Stimulated activated naive CD4-positive, alpha-beta T cell treated with Interleukin-2 at 50 U/mL for 16 hours (primary cell): ENCODE results near the gene SEPTIN5.
"Not testable (repeated sequence)": the region's sequence is repeated elsewhere in the genome, so short reads cannot be mapped to it uniquely, and the experiment has no call there.

Source experiments
- DNase-seq: peaks from one replicate; lab custom pipeline; 2025; lab: John Stamatoyannopoulos, UW

Gene SEPTIN5

DNA sequence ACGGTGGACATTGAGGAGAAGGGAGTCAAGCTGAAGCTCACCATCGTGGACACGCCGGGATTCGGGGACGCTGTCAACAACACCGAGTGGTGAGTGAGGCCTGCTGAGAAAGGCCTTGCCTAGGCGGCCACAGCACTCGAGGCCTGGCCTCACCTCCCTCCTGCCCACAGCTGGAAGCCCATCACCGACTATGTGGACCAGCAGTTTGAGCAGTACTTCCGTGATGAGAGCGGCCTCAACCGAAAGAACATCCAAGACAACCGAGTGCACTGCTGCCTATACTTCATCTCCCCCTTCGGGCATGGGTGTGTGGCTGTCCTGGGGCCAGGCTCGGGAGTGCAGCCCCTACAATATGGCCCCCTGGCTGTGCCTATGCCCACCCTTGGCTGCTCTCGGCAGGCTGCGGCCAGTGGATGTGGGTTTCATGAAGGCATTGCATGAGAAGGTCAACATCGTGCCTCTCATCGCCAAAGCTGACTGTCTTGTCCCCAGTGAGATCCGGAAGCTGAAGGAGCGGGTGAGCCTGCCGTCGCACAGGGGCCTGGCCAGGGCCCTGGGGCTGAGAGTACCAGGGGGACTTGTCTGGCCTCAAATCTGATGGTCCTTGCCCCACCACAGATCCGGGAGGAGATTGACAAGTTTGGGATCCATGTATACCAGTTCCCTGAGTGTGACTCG is 6.0 kb downstream of the SEPTIN5 start:
- DNase-seq: no peak

DNA sequence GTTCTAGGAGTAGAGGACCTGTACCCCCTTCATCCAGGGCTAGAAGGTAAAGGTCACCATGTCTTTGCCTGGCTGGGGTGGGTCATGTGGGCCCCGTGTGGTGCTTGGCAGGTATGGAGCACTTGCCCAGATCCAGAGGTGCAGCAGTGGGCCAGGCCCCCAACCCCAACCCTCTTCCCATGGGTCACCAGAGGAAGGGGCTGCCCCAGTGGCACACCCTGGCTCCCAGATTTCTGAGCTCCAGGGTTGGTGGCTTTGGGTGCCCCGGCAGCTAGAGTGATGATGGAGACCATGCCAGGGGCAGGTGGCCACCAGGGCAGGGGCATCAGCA is 6.7 kb downstream of the SEPTIN5 start:
- no peak for DNase-seq

DNA sequence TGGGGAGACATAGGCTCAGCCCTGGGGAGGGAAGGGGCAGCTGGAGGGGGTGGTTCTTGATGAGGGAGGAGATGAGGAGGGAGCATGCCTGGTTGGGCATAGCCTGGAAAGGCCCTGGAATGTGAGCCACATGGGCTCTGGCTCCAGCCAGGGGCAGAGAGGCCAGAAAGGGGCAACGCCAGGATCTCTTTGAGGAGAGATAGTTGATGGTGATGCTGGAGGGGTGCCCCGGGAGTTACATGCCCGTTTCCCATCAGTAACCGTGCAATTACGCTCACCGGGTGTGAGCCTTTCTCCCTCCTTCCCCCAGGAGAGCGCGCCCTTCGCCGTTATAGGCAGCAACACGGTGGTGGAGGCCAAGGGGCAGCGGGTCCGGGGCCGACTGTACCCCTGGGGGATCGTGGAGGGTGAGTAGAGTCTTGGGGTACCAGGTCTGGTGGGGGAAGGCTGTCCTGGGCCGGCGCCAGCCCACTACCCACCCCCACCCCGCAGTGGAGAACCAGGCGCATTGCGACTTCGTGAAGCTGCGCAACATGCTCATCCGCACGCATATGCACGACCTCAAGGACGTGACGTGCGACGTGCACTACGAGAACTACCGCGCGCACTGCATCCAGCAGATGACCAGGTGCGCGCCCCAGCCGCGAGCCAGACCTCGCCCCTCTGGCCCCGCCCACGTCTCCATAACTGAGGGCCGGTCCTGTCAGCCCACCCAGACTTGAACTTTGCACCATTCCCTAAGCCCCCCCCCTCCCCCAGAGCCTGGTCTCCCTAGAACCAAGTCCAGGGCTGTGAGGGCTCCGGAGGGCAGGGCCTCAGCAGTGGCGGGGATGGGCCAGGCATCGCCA is 7.3 kb downstream of the SEPTIN5 start:
- no peak for DNase-seq

DNA sequence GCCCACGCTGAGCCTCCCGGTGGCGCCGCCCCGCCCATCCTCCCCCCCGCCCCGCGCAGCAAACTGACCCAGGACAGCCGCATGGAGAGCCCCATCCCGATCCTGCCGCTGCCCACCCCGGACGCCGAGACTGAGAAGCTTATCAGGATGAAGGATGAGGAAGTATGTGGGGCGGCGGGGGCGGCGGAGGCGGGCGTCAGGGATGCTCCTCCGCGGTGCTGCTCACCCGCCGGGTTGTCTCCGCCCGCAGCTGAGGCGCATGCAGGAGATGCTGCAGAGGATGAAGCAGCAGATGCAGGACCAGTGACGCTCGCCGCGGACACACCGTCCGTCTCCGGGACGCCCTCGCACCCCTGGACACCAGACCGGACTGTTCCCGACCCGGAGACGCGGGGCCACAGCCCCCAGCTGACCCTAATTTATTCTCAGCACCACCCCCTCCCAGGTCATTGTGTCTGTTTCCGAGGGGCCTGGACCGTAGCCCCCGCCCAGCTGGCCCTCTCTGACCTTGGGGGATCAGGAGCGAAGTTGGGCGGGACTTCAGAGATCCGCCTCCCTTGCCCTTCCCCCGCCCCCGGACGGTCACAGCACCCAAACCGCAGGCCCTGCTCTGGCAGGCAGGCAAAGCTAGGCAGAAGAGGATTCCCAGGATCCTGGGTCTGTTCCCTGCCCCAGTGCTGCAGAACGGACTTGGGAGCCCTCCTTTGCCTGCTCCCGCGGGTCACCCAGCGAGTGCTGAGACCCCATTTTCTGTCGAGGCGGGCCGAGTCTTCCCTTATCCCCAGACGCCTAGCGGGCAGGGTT is 8.1 kb downstream of the SEPTIN5 start:
- no peak for DNase-seq

DNA sequence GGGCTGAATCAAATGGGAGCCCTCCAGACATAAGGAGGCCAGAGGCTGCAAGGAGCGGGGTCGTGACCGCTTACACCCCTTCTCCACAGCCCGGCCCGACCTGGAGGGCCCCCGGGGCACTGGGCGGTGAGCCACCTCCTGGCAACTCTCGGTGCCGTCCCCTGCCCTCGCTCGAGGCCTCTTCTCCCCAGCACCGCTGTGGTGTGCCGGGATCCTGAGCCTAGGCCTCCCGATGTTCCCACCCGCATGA is 8.6 kb downstream of the SEPTIN5 start:
- DNase-seq: no peak

DNA sequence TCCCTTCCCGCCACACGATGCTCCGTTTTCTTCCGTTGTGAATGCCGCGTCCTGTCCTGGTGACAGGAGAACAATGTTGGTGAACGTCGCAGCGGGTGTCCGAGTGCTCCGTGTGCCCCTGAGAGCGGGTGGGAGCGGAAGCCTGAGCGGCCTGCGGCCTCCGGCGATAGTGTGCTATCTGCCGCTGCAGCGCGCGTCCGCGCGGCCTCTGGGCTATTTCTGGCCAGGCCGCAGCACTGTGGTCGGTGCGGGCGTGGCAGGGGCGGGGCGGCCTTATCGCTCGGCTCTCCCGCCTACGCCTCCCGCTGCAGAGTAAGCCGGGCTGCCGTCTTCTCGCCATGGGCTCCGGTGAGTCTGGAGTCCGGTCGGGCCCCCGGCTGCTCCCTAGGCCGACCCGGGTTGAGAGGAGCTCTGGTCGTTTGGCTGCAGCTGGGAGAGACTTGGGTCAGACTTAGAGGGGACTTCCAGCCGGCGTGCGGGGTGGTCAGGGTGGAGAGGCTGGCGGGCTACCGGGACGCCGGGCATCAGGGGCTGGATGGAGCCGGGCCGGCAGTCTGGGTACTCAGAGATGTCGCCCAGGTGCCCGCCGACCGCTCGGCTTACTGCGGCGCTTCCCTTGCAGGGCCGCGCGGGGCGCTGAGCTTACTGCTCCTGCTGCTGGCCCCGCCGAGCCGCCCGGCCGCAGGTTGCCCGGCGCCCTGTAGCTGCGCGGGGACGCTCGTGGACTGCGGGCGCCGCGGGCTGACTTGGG is 9.1 kb downstream of the SEPTIN5 start, which contains the start of gene GP1BB:
Gene GP1BB, plus strand, starts transcription at position 308 of the 751 bp plus-strand sequence. Its CDS starts 31 bp downstream, at position 339.
- DNase-seq: no peak

DNA sequence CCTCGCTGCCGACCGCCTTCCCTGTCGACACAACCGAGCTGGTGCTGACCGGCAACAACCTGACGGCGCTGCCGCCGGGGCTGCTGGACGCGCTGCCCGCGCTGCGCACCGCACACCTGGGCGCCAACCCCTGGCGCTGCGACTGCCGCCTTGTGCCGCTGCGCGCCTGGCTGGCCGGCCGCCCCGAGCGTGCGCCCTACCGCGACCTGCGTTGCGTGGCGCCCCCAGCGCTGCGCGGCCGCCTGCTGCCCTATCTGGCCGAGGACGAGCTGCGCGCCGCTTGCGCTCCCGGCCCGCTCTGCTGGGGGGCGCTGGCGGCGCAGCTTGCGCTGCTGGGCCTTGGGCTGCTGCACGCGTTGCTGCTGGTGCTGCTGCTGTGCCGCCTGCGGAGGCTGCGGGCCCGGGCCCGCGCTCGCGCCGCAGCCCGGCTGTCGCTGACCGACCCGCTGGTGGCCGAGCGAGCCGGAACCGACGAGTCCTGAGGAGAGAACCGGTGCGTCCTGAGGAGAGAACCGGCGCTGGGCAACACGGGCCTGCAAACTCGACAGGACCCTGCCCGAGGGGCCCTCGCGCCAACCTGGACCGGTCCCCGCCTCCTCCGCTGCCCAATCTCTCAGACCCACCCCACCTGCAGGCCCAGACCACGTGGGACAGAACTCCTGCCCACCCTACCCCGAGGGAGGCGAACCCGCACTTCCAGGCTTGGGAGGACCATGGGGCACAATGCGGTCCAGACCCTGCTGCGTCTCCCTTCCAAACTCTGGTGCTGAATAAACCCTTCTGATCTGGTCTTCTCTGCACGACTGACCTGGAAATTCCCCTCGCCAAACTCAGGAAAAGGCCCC is 9.9 kb downstream of the SEPTIN5 start:
- DNase-seq: no peak

DNA sequence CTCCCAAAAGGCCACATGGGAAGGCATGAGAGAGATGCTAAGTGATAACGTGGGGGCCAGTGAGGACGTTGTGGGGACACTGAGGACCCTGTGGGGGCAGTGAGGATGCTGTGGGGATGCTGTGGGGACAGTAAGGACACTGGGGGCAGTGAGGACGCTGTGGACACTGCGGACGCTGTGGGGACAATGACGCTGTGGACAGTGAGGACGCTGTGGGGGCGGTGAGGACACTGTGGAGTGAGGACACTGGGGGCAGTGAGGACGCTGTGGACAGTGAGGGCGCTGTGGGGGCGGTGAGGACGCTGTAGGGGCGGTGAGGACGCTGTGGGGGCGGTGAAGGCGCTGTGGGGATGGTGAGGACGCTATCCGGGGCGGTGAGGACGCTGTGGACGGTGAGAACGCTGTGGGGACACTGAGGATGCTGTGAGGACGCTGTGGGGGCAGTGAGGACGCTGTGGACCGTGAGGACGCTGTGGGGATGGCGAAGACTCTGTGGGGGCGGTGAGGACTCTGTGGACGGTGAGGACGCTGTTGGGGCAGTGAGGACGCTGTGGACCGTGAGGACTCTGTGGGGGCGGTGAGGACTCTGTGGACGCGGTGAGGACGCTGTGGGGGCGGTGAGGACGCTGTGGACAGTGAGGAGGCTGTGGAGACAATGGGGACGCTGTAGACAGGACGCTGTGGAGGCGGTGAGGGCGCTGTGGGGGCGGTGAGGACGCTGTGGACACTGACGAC is 10.8 kb downstream of the SEPTIN5 start:
- no peak for DNase-seq

DNA sequence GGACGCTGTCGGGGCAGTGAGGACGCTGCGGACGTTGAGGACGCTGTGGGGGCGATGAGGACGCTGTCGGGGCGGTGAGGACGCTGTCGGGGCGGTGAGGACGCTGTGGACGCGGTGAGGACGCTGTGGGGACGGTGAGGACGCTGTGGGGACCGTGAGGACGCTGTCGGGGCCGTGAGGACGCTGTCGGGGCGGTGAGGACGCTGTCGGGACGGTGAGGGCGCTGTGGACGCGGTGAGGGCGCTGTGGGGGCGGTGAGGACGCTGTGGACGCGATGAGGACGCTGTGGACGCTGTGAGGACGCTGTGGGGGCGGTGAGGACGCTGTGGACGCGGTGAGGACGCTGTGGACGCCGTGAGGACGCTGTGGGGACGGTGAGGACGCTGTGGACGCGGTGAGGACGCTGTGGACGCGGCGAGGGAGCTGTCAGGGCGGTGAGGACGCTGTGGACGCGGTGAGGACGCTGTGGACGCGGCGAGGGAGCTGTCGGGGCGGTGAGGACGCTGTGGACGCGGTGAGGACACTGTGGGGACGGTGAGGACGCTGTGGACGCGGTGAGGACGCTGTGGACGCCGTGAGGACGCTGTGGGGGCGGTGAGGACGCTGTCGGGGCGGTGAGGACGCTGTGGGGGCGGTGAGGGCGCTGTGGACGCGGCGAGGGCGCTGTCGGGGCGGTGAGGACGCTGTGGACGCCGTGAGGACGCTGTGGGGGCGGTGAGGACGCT is 11.9 kb downstream of the SEPTIN5 start:
- DNase-seq: not testable (repeated sequence)

DNA sequence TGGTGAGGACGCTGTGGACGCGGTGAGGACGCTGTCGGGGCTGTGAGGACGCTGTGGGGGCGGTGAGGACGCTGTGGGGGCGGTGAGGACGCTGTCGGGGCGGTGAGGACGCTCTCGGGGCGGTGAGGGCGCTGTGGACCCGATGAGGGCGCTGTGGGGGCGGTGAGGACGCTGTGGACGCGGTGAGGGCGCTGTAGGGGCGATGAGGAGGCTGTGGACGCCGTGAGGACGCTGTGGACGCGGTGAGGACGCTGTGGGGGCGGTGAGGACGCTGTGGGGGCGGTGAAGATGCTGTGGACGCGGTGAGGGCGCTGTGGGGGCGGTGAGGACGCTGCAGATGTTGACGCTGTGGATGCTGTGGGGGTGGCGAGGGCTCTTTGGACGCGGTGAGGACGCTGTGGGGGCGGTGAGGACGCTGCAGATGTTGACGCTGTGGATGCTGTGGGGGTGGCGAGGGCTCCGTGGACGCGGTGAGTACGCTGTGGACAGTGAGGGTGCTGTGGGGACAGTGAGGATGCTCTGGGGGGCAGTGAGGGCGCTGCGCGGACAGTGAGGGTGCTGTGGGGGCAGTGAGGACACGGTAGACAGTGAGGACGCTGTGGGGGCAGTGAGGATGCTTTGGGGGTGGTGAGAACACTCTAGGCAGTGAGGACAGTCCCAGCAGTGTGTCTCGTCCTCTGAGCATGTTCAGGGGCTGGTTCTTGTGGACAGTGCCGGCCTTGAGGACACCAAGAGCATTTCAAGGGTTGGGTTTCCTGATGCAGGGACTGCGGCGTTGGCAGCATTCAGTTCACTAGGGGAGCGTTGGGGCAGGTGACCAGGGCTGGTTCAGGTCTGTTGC is 13.2 kb downstream of the SEPTIN5 start:
- no peak for DNase-seq

DNA sequence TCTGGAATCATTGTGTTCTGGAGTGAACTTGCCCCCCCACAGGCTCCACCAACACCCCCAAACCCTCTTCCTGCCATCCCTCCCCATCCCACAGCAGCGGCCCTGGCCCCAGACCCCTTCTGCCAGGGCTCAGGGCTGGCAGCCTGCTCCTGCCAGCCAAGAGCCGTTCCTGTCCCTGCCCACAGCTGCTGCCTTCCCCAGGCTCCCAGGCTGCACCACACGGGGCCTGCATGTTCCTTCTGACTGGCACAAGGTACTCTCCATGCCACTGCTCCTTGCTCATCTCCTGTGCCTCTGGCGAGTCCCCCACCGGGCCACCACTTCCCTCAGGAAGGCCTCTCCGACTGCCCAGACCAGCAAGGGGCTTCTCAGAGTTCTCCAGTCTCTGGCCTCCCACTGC is 14.0 kb downstream of the SEPTIN5 start:
- DNase-seq: no peak

DNA sequence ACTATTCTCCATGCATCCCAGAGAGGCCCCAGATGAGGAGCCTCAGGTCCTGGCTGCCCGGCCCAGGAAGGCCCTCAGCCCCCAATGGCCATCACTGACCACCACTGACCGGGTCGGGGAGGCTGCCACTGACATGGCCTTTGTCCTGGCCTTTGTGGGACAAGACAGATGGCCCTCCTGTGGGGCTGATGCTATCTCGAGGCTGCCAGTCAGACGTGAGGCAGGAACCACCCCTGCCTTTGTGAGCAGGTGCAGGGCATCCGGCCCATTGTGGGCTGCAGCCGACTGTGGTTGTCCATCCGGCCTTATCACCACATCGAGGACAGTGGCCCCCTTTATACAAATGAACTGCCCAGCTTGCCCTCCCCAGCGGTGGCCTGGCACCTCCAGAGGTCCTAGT is 14.5 kb downstream of the SEPTIN5 start:
- DNase-seq: no peak

DNA sequence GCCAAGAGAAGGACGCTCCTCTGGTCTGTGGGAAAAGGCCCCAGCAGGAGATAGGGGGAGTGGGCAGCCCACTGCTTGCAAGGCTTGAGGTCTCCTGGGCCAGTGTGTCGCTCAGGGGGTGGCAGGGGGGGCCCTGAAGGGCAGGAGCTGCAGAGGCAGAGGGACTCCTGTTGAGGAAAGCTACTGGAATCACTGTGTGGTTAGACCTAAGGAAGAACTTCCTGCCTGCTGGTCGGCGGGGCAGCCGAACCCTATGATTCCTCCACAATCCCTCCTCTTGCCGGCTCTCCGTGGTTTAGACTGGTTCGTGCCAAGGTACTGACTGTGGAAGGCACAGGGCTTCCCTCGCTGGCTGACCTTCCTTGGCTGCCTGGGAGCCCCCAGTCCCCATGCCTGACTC is 15.2 kb downstream of the SEPTIN5 start:
- no peak for DNase-seq

DNA sequence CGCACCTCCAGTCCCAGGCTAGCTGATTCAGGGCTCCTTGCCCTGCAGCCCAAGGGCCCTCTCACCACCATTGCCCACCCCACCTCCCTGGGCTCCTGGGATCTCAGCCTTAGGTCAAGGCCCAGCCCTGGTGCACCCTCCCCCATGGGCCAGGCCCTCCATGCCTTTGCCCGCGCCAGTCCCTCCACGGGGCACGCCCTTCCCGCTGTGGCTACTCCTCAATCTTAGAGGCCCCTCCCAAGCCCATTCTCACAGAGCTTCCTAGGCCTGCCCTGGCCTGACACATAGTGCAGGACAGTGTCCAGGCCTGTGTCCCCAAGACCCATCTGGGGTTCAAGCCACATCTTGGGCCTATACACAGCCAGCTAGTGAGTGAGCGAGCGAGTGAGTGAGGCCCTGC is 15.9 kb downstream of the SEPTIN5 start:
- DNase-seq: no peak

DNA sequence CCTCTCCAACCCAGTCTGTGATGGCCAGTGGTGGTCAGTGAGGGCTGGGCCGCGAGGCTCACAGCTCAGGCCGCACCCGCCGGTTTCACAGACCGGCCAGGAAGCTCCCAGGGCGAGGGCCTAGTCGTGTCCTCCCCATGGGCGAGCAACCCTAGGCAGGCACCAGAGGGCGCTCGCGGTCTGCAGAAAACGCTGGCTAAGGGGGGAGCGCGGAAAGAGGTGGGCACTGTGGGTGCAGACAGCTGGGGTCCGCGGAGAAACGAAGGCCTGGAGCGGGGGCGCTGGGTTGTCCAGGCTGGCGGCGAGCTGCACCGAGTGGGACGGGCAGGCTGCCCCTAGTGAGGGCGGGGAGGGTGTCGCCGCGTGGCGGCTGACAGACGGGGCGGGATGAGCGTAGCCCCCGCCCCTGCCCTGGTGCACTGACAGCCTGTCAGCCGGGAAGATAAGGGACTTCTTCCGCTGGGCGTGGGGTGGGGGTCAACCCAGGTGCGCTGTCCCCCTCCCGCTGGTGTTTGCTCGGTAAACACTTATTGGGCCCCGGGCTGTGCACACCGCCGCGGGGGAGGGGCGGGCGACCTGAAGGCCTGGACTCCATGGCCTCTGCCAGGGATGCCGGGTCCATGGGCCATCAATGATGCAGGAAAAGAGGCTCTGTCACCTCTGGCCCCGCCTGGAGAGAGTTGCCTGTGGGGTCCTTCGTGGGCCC is 16.5 kb downstream of the SEPTIN5 start:
- peak; percentile 79 for DNase-seq

DNA sequence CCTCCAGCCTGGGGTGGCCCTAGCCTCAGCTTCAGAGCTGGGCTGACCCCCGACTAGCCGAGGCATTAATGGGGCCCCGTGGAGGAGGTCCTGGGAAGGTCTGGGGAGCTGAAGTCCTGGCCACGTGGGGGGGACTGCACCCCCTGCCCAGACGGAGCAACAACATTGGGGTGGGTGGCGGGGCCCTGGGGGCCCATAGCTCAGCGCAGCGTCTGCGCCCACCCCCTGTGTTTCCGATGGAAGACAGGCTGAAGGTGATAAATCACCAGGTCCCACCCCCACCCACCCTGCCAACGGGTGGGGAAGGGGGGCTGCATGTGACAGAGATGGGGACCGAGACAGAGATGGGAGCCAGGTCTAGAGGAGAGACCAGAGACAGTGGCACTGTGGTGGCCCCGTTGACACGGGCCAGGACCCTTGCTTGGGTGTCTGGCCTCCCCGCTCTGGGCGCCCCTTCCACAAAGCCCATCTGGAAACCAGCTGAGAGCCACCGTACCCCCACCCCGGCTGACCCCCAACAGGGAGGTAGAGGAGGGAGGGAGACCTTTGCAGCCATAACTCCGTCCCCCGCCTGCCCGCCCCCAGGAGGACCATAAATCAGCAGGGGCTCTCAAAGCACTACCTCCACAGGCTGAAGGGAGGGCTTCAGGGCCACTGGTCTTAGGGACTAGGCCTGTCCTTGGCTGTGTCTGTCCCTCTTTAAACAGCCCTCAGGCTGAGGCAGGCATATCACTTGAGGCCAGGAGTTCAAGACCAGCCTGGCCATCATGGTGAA is 17.2 kb downstream of the SEPTIN5 start:
- DNase-seq: no peak

DNA sequence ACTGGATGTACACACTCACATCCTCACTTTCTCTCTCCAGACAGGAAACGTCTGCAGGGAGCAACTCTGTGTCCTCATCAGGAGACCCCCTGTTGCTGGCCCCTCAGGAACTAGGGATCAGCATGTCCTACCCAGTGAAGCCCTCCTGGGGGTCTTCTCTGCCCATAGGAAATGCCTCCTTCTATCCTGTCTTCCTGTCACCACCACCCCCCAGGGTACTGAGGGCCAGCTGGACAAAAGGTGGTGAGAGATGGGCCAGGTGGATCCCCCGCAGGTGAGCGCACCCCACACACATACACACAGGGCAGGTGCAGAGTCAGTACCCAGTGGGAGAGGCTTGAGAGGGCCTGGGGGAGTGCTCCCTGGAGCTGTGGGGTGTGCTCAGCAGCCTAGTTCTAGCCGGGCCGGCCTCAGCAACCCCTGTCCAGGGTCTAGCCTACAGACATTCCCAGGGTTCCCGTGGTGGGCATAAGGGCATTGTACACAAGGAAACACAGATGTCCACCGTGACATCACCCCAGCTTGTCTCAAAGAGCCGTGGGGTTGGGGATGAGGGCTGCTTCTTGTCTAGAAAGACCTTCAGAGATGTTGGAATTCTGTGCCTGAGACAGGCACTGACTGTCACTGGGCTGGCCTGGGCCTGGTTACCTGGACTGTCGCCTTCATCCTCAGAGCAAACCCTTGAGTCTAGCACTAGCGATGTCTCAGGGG is 18.3 kb downstream of the SEPTIN5 start:
- no peak for DNase-seq
